WTC11 (cell line): Measurements from ENCODE around the gene PLXNA1. TPM values are rescaled to one million over a fixed set of nuclear protein-coding genes. Genes with fewer than 3 reads are reported as not detected.

Experiments used
- ATAC-seq: fragments of 200-7000 bp; cut with Tn5 transposase; 2 replicates; pipeline ENCODE4 v1.10.0; 2021; ENCODE audit warnings: mild to moderate bottlenecking, moderate library complexity
- CTCF ChIA-PET: fragments of 300-600 bp; sonication (Branson Sonifier 250); formaldehyde crosslinking; loops from one replicate; lab custom pipeline; 2021; ENCODE audit warnings: antibody characterized with exemption; lab: Charles Lee
- POLR2A ChIA-PET: fragments of 350-600 bp; sonication (Branson Sonifier 250); formaldehyde crosslinking; loops from one replicate; lab custom pipeline; 2021; ENCODE audit warnings: antibody characterized with exemption; lab: Charles Lee
- DNase-seq: peaks from one replicate; pipeline ENCODE4 v3.0.0; 2021; ENCODE audit warnings: low spot score
- H3K27ac Mint-ChIP-seq: 2 replicates; pipeline ENCODE4 v1.8.0; 2021; ENCODE audit warnings: mixed read lengths
- H3K27me3 Mint-ChIP-seq: 2 replicates; pipeline ENCODE4 v1.8.0; 2021; ENCODE audit warnings: low read depth, mild to moderate bottlenecking, moderate library complexity, mixed read lengths
- H3K36me3 Mint-ChIP-seq: 2 replicates; pipeline ENCODE4 v1.8.0; 2021; ENCODE audit warnings: mixed read lengths
- H3K4me1 Mint-ChIP-seq: 2 replicates; pipeline ENCODE4 v1.8.0; 2022; ENCODE audit warnings: mixed read lengths
- H3K4me3 Mint-ChIP-seq: 2 replicates; pipeline ENCODE4 v1.8.0; 2021; ENCODE audit warnings: mild to moderate bottlenecking, moderate library complexity, mixed read lengths
- H3K9me3 Mint-ChIP-seq: 2 replicates; pipeline ENCODE4 v1.8.0; 2021; ENCODE audit warnings: mixed read lengths
- E2F1 ChIP-seq: sonication (generic); formaldehyde crosslinking; IDR thresholded peaks from 2 replicates; pipeline ENCODE4 v1.8.0; 2022; ENCODE audit warnings: mild to moderate bottlenecking, missing genetic modification reagents
- E2F5 ChIP-seq: sonication (generic); formaldehyde crosslinking; IDR thresholded peaks from 2 replicates; pipeline ENCODE4 v1.8.1; 2022; ENCODE audit warnings: mild to moderate bottlenecking, moderate library complexity, missing genetic modification reagents
- EMX1 ChIP-seq: fragments of 250-450 bp; sonication (Bioruptor Pico); IDR thresholded peaks from 2 replicates; pipeline ENCODE4 v1.8.0; 2021; ENCODE audit warnings: mild to moderate bottlenecking
- FOXP1 ChIP-seq: sonication (generic); formaldehyde crosslinking; IDR thresholded peaks from 2 replicates; pipeline ENCODE4 v1.8.0; 2022; ENCODE audit warnings: missing genetic modification reagents, mild to moderate bottlenecking, moderate library complexity, borderline replicate concordance
- JUN ChIP-seq: sonication (generic); formaldehyde crosslinking; IDR thresholded peaks from 2 replicates; pipeline ENCODE4 v1.8.0; 2023; ENCODE audit warnings: mild to moderate bottlenecking, missing genetic modification reagents
- KAT7 ChIP-seq: sonication (generic); formaldehyde crosslinking; IDR thresholded peaks from 2 replicates; pipeline ENCODE4 v1.8.1; 2023; ENCODE audit warnings: missing genetic modification reagents, mild to moderate bottlenecking, borderline replicate concordance
- MAX ChIP-seq: sonication (generic); formaldehyde crosslinking; IDR thresholded peaks from 2 replicates; pipeline ENCODE4 v1.8.0; 2022; ENCODE audit warnings: mild to moderate bottlenecking, missing genetic modification reagents
- PRDM15 ChIP-seq: sonication (generic); formaldehyde crosslinking; IDR thresholded peaks from 2 replicates; pipeline ENCODE4 v1.8.0; 2022; ENCODE audit warnings: missing genetic modification reagents
- SOX15 ChIP-seq: fragments of 250-450 bp; sonication (Bioruptor Pico); IDR thresholded peaks from 2 replicates; pipeline ENCODE4 v1.9.0; 2021; ENCODE audit warnings: mild to moderate bottlenecking
- ZNF138 ChIP-seq: sonication (generic); formaldehyde crosslinking; conservative IDR thresholded peaks from 2 replicates; pipeline ENCODE4 v1.8.1; 2022; ENCODE audit warnings: mild to moderate bottlenecking, moderate library complexity, missing genetic modification reagents
- ZNF232 ChIP-seq: sonication (generic); formaldehyde crosslinking; IDR thresholded peaks from 2 replicates; pipeline ENCODE4 v1.8.0; 2022; ENCODE audit warnings: mild to moderate bottlenecking, missing genetic modification reagents
- ZNF281 ChIP-seq: sonication (generic); formaldehyde crosslinking; IDR thresholded peaks from 2 replicates; pipeline ENCODE4 v1.8.0; 2023; ENCODE audit warnings: mild to moderate bottlenecking, missing genetic modification reagents
- ZNF671 ChIP-seq: fragments of 250-450 bp; sonication (Bioruptor Pico); IDR thresholded peaks from 2 replicates; pipeline ENCODE4 v1.8.0; 2021; ENCODE audit warnings: mild to moderate bottlenecking
- total RNA-seq: library from RNA; stranded (reverse); gene quantifications from 3 replicates; pipeline ENCODE4 v1.2.3, GENCODE V29; 2021
- TF ChIP-seq, protein P1 (sequence below): fragments of 200-600 bp; IDR thresholded peaks from 2 replicates; pipeline ENCODE4 v1.8.0; 2022; ENCODE audit warnings: antibody characterized with exemption
- TF ChIP-seq, protein P2 (sequence below): sonication (generic); formaldehyde crosslinking; IDR thresholded peaks from 2 replicates; pipeline ENCODE4 v1.8.1; 2022; ENCODE audit warnings: low read depth, mild to moderate bottlenecking, moderate library complexity, missing genetic modification reagents, borderline replicate concordance
- TF ChIP-seq, protein P3 (sequence below): sonication (generic); formaldehyde crosslinking; IDR thresholded peaks from 2 replicates; pipeline ENCODE4 v1.8.1; 2023; ENCODE audit warnings: mild to moderate bottlenecking, moderate library complexity, missing genetic modification reagents
- TF ChIP-seq, protein P4 (sequence below): sonication (generic); formaldehyde crosslinking; IDR thresholded peaks from 2 replicates; pipeline ENCODE4 v1.8.1; 2023; ENCODE audit warnings: mild to moderate bottlenecking, missing genetic modification reagents, moderate library complexity
- TF ChIP-seq, protein P5 (sequence below): sonication (generic); formaldehyde crosslinking; IDR thresholded peaks from 2 replicates; pipeline ENCODE4 v1.8.1; 2023; ENCODE audit warnings: mild to moderate bottlenecking, missing genetic modification reagents

Gene PLXNA1
- total RNA-seq, 1 experiment from 2014 or later, result 53.8 TPM

DNA sequence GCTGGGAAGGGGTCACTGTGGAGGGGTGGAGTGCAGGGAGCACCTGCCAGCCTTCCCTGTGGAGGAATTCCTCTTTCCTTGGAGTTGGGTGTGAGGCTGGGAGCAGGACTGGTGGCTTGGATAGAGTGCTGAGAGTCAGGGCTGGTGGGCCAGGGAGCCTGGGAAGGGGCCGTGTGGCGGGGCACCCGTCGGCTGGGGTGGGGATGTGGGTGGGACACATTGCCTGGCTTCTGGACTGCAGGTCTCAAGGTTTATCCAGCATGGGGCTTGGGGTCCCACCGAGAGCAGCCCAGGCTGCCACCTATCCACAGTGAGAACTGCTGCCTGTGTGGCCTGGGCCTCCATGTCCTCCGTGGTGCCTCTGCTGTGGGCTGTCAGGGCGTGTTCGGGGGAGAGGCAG, 4.7 kb downstream of the PLXNA1 start (continued):
- TF ChIP-seq, protein P1, sequence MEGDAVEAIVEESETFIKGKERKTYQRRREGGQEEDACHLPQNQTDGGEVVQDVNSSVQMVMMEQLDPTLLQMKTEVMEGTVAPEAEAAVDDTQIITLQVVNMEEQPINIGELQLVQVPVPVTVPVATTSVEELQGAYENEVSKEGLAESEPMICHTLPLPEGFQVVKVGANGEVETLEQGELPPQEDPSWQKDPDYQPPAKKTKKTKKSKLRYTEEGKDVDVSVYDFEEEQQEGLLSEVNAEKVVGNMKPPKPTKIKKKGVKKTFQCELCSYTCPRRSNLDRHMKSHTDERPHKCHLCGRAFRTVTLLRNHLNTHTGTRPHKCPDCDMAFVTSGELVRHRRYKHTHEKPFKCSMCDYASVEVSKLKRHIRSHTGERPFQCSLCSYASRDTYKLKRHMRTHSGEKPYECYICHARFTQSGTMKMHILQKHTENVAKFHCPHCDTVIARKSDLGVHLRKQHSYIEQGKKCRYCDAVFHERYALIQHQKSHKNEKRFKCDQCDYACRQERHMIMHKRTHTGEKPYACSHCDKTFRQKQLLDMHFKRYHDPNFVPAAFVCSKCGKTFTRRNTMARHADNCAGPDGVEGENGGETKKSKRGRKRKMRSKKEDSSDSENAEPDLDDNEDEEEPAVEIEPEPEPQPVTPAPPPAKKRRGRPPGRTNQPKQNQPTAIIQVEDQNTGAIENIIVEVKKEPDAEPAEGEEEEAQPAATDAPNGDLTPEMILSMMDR, result no peak
- TF ChIP-seq ZNF138 (CRISPR knock-in tag), result no peak
- no peak for TF ChIP-seq FOXP1 (CRISPR knock-in tag)
- no peak for TF ChIP-seq MAX (CRISPR knock-in tag)
- TF ChIP-seq SOX15 (CRISPR knock-in tag), result no peak
- no peak for TF ChIP-seq ZNF232 (CRISPR knock-in tag)
- TF ChIP-seq, protein P2, sequence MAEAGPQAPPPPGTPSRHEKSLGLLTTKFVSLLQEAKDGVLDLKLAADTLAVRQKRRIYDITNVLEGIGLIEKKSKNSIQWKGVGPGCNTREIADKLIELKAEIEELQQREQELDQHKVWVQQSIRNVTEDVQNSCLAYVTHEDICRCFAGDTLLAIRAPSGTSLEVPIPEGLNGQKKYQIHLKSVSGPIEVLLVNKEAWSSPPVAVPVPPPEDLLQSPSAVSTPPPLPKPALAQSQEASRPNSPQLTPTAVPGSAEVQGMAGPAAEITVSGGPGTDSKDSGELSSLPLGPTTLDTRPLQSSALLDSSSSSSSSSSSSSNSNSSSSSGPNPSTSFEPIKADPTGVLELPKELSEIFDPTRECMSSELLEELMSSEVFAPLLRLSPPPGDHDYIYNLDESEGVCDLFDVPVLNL, result no peak
- TF ChIP-seq E2F1 (CRISPR knock-in tag), result no peak
- TF ChIP-seq, protein P3, sequence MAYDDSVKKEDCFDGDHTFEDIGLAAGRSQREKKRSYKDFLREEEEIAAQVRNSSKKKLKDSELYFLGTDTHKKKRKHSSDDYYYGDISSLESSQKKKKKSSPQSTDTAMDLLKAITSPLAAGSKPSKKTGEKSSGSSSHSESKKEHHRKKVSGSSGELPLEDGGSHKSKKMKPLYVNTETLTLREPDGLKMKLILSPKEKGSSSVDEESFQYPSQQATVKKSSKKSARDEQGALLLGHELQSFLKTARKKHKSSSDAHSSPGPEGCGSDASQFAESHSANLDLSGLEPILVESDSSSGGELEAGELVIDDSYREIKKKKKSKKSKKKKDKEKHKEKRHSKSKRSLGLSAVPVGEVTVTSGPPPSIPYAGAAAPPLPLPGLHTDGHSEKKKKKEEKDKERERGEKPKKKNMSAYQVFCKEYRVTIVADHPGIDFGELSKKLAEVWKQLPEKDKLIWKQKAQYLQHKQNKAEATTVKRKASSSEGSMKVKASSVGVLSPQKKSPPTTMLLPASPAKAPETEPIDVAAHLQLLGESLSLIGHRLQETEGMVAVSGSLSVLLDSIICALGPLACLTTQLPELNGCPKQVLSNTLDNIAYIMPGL, result no peak

DNA sequence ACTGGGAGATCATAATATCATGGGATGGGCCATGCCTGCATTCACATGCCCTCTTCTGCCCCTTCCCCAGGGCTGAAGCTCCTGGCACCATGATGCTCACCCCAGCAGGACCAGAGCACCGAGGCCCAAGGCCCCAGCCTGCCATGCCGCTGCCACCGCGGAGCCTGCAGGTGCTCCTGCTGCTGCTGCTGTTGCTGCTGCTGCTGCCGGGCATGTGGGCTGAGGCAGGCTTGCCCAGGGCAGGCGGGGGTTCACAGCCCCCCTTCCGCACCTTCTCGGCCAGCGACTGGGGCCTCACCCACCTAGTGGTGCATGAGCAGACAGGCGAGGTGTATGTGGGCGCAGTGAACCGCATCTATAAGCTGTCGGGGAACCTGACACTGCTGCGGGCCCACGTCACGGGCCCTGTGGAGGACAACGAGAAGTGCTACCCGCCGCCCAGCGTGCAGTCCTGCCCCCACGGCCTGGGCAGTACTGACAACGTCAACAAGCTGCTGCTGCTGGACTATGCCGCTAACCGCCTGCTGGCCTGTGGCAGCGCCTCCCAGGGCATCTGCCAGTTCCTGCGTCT, 5.6 kb downstream of the PLXNA1 start:
- POLR2A ChIA-PET, result no interaction called here
- no peaks in the 10 kb centered on the region for H3K27me3 Mint-ChIP-seq
- peaks cover 8% of the 10 kb centered on the region for H3K36me3 Mint-ChIP-seq
- H3K9me3 Mint-ChIP-seq, result no peaks in the 10 kb centered on the region
- no peak overlapping the region for H3K4me3 Mint-ChIP-seq
- no peak for ATAC-seq
- no peak for DNase-seq
- no peak overlapping the region for H3K27ac Mint-ChIP-seq
- CTCF ChIA-PET, result interaction anchor here (1.4 kb wide), 1 partner anchor 586 kb away, joined by 3 read pairs; no protein-coding TSS in a partner anchor
- H3K4me1 Mint-ChIP-seq, result peaks cover 3% of the 10 kb centered on the region; the same call in 1 of the 2 replicates
- TF ChIP-seq KAT7 (CRISPR knock-in tag), result no peak
- TF ChIP-seq JUN (CRISPR knock-in tag), result no peak
- TF ChIP-seq ZNF281 (CRISPR knock-in tag), result no peak
- no peak for TF ChIP-seq ZNF138 (CRISPR knock-in tag)
- no peak for TF ChIP-seq ZNF671 (CRISPR knock-in tag)
- TF ChIP-seq EMX1 (CRISPR knock-in tag), result no peak
- TF ChIP-seq E2F5 (CRISPR knock-in tag), result no peak
- TF ChIP-seq, protein P4, sequence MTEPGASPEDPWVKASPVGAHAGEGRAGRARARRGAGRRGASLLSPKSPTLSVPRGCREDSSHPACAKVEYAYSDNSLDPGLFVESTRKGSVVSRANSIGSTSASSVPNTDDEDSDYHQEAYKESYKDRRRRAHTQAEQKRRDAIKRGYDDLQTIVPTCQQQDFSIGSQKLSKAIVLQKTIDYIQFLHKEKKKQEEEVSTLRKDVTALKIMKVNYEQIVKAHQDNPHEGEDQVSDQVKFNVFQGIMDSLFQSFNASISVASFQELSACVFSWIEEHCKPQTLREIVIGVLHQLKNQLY (CRISPR knock-in tag), result no peak
- TF ChIP-seq PRDM15 (CRISPR knock-in tag), result no peak
- TF ChIP-seq, protein P5, sequence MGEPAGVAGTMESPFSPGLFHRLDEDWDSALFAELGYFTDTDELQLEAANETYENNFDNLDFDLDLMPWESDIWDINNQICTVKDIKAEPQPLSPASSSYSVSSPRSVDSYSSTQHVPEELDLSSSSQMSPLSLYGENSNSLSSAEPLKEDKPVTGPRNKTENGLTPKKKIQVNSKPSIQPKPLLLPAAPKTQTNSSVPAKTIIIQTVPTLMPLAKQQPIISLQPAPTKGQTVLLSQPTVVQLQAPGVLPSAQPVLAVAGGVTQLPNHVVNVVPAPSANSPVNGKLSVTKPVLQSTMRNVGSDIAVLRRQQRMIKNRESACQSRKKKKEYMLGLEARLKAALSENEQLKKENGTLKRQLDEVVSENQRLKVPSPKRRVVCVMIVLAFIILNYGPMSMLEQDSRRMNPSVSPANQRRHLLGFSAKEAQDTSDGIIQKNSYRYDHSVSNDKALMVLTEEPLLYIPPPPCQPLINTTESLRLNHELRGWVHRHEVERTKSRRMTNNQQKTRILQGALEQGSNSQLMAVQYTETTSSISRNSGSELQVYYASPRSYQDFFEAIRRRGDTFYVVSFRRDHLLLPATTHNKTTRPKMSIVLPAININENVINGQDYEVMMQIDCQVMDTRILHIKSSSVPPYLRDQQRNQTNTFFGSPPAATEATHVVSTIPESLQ (CRISPR knock-in tag), result no peak
